Activated CD8-positive, alpha-beta memory T cell treated with anti-CD3 and anti-CD28 coated beads for 24 hours (primary cell): ENCODE data around the gene MAP4K4.

Experiments used
- DNase-seq: peaks from one replicate; pipeline ENCODE4 v3.0.0-alpha.2; 2020

Gene MAP4K4

DNA sequence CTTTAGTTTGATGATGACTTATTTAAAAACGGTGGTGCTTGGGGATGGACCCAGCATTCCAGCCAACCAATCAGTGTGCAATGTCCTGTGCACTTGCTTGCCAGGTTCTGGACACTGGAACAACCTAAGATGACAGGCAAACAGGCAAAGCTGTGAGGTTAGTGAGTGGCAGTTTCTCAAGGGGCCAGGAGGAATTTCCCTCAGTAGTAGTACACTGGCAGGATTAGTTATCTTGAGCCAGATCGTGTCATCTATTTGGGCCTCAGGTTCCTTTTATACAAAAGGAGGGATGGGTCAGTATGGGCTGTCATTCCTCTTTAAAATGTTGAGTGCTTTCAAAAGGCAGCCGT lies 26.6 kb downstream of the MAP4K4 start:
- no peak for DNase-seq

DNA sequence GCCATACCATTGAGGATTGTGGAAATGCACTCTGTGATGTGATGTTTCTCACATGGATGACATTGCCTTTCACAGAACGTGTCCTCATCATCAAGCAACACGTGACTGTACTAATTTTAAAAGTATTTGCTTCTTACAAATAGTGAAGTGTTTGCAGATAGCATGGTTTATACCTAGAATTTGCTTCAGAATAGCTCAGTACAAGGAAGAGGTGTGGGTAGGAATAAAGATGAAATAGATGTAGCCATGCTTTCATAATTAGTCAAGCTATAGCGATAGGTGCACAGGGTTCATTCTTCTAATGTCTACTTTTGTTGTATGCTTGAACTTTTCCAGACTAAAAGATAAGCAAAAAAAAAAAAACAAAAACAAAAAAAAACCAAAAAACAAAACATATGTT lies 27.5 kb downstream of the MAP4K4 start:
- no peak for DNase-seq

DNA sequence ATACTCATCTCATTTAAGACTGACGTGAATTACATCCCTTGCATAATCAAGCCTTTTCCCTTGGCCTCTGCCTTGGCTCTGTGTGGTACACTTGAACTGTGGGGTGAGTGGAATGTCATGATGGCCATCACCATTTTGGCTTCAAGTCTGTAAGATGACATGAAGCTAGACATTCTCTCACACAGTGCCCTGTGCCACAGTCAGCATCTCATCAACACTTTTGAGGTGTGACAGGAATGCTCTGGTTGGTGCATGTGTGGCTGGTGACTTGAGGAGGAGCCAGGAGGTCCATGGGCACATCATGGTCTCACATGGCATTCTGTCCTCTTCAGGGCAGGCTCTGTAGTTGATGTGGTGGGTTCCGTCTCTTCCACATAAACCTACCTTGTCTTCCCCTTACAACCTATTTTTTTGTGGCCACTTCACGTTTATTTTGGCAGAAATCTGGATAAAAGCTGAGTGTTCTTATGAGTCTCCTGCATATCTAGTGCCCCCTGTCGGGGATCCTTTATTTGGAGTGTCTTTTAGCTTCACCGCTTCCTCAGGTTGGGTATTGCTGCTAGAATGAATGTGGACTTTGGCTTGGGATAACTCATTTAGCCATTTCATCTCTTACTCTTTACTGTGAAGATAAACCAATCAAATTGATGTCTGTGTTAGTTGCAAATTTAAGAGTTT lies 28.1 kb downstream of the MAP4K4 start:
- DNase-seq = no peak

DNA sequence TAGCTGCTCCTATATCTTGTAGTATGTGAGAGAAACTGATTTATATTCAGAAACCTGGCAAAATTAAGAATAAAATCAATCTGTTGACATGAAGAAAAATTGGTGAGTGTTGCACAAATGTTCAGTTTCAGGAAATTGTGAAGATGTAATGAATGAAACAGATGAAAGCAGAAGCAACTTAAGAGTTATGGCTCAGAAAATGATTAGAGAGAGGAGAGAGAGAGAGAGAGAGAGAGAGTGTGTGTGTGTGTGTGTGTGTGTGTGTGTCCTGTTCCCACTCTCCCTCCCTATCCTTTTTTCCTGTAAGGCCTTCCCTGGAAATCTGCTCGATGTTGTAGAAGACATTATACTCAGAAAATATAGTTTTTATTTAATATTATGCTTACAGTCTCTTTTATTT lies 31.4 kb downstream of the MAP4K4 start:
- no peak for DNase-seq

DNA sequence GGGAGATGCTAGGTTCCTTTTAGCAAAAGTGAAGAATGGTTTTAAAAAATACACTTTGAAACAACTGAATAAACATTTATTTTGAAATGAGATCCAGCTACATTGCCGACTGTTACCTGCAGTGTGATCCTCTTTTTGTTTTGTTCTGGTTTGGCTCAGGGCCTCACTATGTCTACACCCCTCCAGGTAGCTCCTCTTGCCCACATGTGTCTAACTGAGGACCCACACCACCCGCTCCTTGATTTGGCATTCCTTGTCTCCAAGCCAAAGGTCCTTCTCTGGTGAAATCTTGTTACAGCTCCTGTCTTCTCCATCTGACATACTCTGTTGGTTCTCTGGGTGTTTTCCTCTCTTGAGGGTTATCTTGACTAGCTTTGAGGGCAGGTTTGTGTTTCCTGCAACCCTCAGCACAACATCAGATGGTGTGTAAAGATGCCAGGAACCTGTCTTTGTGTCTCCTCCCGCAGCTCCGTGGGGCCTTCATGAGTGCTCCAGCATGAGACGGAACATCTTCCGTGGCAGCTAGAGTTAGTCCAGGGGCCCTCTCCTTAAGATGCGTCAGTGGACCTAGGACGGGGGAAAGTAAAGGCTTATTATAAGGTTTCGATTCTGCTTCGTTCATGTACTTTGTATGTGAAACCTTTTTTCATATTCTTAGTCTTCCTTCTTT lies 32.1 kb downstream of the MAP4K4 start:
- no peak for DNase-seq

DNA sequence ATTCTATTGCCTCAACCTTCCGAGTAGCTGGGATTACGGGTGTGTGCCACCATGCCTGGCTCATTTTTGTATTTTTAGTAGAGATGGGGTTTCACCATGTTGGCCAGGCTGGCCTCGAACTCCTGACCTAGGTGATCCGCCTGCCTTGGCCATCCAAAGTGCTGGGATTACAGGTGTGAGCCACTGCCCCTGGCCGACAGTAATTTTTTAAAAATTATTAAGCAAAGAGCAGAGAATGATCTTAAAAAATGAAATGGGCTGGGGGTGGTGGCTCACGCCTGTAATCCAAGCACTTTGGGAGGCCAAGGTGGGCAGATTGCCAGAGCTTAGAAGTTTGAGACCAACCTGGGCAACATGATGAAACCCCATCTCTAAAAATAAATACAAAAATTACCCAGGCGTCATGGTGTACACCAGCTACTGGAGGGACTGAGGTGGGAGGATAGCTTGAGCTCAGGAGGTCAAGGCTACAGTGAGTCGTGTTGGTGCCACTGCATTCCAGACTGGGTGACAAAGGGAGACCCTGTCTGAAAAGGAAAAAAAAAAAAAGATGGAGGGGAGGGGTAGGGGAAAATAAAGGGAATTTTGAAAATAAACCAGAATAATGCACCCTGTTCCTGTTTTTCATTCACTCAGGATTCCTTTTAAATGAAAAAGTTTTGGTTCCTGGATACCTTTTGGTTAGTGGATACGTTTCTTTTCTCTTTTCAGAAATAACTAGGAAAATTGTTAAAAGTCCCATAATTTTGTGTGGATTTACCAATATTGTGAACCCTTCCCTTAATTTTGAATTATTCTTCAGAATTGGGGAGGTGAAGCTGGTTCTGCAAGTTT lies 33.9 kb downstream of the MAP4K4 start:
- DNase-seq = no peak

DNA sequence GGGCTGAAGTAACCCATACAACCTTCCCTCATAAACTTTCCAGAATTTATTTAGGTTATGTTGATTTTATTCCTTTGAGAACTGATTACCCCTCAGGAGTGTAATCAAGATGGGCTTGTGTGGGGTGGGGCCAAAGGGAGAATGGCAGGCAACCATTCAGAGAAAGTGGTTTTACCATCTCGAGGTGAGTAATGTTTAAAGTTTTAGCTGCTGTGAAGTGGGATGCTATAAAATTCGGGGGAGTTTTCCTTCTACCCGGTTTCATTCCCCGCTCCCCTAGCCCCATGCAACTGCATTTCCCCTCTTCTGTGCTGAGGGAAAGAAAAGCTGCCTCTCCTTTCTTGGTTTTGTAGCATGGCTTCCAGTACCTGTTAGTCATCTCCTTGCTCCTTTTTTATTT lies 34.7 kb downstream of the MAP4K4 start:
- DNase-seq = no peak

DNA sequence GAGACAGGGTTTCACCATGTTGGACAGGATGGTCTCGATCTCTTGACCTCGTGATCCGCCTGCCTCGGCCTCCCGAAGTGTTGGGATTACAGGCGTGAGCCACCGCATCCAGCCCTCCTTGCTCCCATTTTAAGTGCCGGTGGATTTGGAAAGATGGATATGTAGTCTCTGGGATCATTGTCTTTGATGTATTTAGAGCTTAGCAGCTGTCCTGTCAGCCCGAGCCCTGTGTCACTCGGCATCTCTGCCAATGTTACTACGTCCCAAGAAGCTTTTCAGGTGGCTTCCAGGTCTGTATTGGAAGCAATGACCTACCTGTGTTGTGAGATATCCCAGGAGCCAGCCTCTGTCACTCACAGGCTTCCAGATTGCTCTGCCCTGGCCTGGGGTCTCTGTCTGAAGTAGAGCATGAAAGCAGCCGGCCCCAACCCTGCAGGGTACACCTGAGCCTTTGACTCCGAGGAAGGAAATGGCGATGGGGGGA lies 35.3 kb downstream of the MAP4K4 start:
- no peak for DNase-seq

DNA sequence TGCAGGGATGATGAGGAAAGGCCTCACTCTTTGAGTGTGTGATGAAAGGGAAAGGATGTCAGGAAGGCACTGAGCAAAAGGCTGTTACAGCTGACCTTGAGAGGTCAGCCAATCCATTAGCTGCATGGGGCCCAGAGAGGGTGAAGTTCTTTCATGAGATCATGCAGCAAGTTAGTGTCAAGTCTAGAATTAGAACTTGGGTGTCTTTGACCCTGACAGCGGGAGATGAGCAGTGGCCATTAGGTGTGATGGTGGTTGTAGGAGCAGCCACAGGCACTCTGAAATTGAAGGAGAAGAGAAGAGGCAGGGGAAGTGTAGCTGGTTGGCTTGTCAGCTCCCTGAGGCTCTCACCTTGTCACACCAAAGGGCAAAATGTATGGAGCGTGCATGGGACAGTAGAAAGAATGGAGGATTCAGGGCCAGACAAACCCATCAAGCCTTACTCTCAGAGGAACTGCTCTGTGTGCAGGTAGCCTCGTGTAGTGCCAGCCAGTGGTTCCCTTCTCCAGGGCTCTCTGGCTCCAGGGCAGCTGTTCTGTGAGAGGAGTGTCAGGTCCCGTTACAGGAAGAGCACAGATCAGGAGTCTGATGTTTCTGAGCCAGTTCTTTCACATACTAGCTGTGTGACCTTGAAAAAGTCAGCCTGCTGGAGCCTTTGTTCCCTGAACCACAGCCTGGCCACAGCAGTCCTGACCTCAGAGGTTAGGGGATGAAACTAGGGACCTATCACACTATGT lies 35.9 kb downstream of the MAP4K4 start:
- DNase-seq = no peak

DNA sequence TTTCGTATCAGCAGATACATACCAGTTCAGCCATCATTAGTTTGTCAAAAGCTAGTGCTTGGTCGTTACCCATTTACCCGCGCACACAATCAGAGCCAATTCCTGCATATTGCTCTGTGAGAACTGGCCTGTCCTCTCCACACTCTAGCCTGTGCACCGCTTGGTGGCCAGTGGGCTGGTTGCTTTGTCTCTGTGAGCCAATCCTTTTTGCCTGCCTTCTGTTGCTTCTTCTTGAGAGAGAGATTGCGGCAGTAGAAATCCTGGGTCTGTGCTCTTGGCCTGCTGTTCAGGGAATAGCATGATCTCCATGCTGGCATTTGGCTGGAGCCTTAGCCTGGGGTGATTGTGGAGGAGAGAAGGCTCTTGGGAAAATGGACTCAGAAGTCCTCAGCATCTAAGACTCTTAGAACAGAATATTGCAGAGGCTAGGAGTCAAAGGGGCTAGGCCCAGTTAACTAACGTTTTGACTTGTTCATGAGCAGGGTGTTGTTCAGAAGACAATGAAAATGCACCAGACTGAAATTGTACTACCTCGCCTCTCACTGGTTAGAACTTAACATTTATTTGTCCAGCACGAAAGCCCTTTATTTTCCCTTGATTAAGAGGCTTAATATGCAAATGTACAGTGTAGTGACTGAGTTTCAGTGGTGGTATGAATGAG lies 37.1 kb downstream of the MAP4K4 start:
- DNase-seq = no peak

DNA sequence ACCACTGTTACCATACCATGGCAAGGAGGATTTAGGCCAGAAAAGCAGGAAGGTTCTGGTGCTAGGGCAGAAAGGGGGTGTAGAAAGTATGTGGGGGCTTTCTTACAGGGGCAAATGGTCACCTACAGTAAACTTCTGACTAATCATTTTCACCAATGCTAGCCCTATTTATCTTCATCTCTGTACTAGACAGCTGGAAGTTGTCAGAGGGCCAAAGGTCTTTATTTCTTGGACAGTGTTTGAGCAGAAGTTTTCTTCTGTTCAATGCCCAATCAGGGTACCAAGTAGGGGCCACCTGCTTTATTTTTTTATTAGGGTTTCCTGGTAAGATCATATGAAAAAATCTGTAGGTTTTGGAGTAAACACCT lies 37.6 kb downstream of the MAP4K4 start:
- DNase-seq = no peak

DNA sequence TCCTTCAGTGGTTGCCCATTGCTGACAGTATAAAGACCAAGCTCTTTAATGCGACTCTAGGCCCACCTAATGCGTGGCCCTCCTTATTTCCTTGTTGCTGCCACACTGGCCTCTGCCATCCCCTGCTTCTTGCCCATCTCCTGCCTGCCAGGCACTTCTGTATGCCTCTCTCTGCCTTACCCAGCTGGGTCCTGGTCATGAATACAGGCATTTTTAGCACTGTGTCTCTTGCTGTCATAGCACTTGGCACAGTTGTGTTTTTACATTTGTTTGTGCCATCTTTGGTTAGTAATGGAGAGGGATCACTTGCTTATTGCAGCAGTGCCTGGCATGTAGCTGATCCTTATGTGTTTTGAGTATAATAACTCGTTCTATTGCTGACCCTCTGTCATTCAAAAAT lies 38.7 kb downstream of the MAP4K4 start:
- DNase-seq = no peak

DNA sequence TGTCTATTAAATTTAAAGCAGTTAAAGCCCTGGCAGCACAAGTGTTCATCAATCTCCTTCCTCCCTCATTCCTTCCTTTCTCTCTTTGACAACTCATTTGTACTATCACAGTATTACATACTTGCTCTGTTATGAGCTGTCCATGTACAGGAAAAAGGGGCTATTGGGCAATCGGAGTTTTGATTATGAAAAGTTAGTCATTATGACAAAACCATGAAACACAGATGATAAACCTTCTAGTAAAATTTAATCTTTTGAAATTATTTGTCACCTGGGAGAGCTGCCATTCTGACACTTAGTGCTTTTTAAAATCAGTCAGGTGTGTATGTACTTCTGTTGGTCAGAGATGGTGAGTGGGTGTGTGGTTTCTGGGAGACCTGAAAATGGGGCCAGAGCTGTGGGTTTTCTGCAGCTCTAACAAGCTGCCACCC lies 39.4 kb downstream of the MAP4K4 start:
- no peak for DNase-seq

DNA sequence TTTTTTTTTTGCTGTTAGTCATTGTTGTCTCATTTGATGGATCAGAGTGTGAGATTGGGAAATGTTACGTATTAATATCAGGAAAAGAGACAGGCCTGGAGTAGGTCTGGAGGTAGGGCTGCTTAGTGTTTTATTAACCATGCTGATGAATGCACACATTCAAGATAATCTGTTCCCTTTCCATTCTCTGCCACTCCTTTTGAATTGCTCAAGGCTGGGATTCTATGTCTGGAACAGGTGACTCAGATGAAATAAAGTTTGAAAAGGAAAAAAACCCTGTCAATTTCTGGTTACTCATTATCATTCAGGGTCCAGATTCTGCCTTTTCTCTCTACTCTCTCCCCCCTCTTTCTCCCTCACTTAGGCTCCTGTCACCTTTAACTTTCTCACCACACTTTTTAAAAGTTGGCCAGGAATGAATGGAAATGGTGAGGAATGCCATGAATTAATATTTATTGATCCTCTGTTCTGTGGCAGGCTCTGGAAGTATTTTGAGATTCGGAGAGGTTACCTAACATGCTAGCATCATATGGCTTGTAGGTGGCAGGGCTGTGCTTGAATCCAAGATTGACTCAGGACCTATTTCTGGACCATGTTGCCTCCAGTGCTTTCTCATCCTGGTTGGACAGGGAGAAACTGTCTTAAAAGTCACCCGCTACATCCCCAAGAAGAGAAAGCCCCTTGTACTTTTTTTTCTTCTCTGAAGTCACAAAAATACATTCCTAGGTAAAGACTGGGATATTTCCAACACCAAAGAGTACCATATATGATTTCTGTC lies 40.2 kb downstream of the MAP4K4 start:
- no peak for DNase-seq

DNA sequence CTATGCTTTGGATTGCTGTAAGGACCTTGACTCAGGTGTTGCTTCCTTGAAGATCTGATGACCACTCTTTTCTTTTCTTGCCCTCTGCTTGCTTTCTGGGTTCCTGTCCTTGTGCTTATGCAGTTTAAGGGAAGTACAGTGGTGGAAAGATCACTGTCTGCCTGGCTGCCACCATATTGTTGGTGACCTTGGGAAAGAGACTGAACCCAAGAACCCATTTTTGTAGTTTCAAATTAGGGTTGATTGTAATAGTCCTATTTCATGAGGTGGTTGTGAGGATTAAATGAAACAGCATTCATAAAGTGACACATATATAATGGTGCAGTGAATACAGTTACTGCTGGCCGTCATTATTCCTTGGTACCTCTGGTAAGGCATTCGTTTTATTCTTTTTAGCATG lies 41.1 kb downstream of the MAP4K4 start:
- DNase-seq = no peak

DNA sequence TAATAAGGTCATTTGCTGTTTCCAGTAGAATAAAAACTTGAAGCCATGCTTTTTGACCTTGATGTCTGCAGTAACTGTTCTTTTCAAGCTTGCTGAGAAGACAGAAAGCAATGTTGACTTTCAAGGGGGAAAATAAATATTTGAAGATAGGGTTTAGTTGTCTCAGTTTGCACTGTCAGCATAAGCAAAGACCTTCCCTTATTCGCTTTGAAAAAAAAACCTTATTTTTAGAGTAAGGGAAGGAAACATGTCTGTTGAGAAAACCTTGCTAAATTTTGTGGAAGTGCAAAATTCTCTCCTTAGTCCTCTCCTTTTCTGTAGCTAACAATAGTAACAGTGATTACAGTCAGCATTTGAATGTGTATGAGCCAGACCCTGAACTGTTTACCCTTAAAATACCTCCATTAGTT lies 43.1 kb downstream of the MAP4K4 start:
- no peak for DNase-seq

DNA sequence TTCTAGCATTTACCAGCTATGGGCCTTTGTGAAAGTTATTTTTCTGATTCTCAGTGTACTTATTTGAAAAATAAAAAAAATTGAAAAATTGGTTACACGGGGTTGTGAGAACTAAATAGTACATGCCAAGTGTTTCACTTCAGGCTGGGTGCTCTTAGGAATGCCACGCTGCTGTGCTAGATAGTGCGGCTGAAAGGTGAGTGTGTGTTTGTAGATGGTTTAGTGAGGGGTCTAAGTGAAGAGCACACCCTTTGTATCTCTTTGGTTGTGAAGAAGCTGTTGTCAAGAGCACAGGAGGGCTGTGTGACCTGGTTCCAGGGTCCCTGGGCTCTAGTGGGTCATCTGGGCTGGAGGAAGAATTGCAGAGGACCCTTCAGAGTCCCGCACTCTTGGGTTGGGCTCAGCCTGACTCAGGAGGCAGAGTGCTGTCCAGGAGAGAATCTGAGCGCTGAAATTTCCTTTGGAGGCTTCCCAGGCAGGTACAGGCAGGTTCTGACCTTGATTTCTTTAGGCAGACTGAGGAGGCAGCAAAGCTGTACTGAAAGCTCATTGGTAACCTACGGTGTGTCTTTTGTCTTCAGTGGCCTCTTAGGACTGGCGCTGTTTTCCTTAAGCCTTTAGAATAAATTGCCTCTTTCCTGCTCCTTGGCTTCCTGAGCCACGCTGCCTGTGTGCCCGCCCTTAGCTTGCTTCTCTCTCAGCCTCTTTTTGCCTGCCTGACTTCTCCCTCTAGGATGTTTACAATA lies 44.4 kb downstream of the MAP4K4 start:
- DNase-seq = no peak

DNA sequence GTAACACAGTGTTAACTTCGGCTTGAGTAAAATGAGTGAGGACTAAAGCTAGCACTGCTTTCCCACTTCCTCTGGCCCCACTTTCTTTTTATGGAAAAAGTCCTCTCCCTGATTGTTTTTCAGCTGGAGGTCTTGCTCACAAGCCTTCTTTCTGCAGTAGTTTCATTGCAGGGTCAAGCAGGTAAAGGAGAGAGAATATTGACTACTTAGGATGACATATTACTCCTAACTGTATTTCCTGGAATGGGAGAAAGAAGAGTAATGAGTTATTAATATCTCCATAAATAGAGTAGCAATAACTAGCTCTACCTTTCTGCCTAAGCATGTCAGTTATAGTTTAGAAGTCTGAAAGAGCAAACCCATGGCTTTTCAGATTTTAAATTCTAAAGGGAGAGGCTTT lies 45.0 kb downstream of the MAP4K4 start:
- no peak for DNase-seq

DNA sequence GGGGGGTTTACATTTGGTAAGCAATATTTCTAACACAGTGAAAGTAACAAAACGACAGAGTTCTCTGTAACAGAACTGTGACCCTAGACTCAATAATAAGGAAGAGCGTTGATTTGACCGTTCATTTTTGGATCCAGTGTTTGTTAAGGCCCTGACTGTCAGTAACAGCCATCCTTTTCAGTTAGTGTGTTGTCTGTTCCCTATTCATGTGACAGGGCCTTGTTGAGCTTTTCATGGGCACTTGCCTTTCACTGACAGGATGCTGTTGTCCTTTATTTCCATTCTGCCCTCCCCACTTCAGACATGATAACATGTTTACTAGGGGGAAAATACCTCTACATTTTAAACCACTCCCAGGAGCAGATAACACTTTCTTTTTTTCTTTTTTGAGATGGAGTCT lies 45.8 kb downstream of the MAP4K4 start:
- DNase-seq = no peak

DNA sequence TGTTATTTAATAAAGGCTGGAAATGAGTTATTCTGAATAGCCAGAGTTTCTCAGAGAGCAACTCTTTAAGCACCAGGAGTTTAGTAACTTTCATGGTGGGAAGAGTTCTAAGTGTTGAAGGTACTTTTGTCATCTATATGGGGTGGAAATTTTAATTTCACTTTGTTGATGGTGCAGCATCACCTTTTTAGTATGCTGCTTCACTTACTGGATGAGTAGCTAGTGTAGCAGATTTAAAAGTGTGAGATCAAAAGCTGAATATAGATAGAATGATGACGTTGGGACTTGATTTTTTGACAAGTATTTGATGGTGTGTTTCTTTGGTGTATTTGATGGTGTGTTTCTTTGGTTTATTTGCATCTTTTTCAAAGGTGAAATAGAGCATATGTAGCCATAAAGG lies 47.3 kb downstream of the MAP4K4 start:
- DNase-seq = no peak
